Lung microvascular endothelial cell (primary cell): ENCODE results near the gene RFX7. TPM values are rescaled to one million over a fixed set of nuclear protein-coding genes. Genes with fewer than 3 reads are reported as not detected.
A peak's percentile ranks its signal among the peaks of the same experiment; 100 is the strongest.
"Not testable (repeated sequence)": the region's sequence is repeated elsewhere in the genome, so short reads cannot be mapped to it uniquely, and the experiment has no call there.

Experiments used
- DNase-seq, 2 donors: peaks; one replicate each; pipeline versions ENCODE4 v3.0.0 to v3.0.0-alpha.2; 2010; ENCODE audit warnings: low read depth in 2 of 2
- total RNA-seq: library from RNA; depleted of rRNA; stranded (reverse); fragments of >200 nt; gene quantifications from 2 replicates; pipeline ENCODE4 v1.2.1, GENCODE V29; 2014

Gene RFX7
- total RNA-seq, 1 donor from 2014 or later, result 2.2 TPM

- peak; percentile 4 to 60 for DNase-seq
These were observed 38.4 kb downstream of the RFX7 start for GRCh38 chr15:56205061-56205876.

GRCh38 chr15:56203312-56203922 is 40.3 kb downstream of the RFX7 start:
- not testable (repeated sequence) for DNase-seq

GRCh38 chr15:56202701-56203100 is 41.0 kb downstream of the RFX7 start:
- no peak for DNase-seq

- DNase-seq, result no peak
These were observed 44.6 kb downstream of the RFX7 start for GRCh38 chr15:56199038-56199437.

- no peak for DNase-seq
These were observed 49.6 kb downstream of the RFX7 start for GRCh38 chr15:56194035-56194434.

- no peak for DNase-seq
These were observed 50.8 kb downstream of the RFX7 start for GRCh38 chr15:56192659-56193442.

GRCh38 chr15:56187665-56188064 is 56.0 kb downstream of the RFX7 start:
- no peak for DNase-seq

GRCh38 chr15:56185980-56186379 is 57.7 kb downstream of the RFX7 start:
- DNase-seq, result no peak

- no peak for DNase-seq
These were observed 59.2 kb downstream of the RFX7 start for GRCh38 chr15:56184516-56184915.

GRCh38 chr15:56180851-56181250 is 62.8 kb downstream of the RFX7 start:
- DNase-seq, result no peak

GRCh38 chr15:56176996-56177395 is 66.7 kb downstream of the RFX7 start:
- no peak for DNase-seq

GRCh38 chr15:56175788-56176187 is 67.9 kb downstream of the RFX7 start:
- DNase-seq, result peak in 1 of 2 donors; percentile 31

GRCh38 chr15:56174649-56175048 is 69.0 kb downstream of the RFX7 start:
- DNase-seq, result peak in 1 of 2 donors; percentile 78

- DNase-seq, result peak in 1 of 2 donors; percentile 9
These were observed 75.3 kb downstream of the RFX7 start for GRCh38 chr15:56168394-56168793.

- no peak for DNase-seq
These were observed 78.4 kb downstream of the RFX7 start for GRCh38 chr15:56165234-56165633.

GRCh38 chr15:56160966-56161365 is 82.7 kb downstream of the RFX7 start:
- no peak for DNase-seq

GRCh38 chr15:56156877-56157276 is 86.8 kb downstream of the RFX7 start:
- DNase-seq, result no peak

GRCh38 chr15:56155278-56155677 is 88.4 kb downstream of the RFX7 start:
- not testable (repeated sequence) for DNase-seq

- DNase-seq, result not testable (repeated sequence)
These were observed 88.9 kb downstream of the RFX7 start for GRCh38 chr15:56154768-56155167.

GRCh38 chr15:56150204-56150603 is 93.5 kb downstream of the RFX7 start:
- DNase-seq, result no peak

GRCh38 chr15:56148064-56148463 is 95.6 kb downstream of the RFX7 start:
- no peak for DNase-seq

- DNase-seq, result no peak
These were observed 96.9 kb downstream of the RFX7 start for GRCh38 chr15:56146756-56147155.
